Peyer's patch (tissue), 4 donors: ENCODE data around the gene FIGNL2.

Experiments
- POLR2A ChIP-seq, 2 donors: fragments of 450-650 bp; IDR thresholded peaks; one replicate each; pipeline ENCODE4 v1.5.1; 2017; ENCODE audit warnings: antibody characterized with exemption in 2 of 2, mild to moderate bottlenecking in 2 of 2, moderate library complexity in 2 of 2
- TF ChIP-seq, protein P1 (sequence below), 6 experiments: fragments of 450-650 bp in 4 of 6; fragments of 200-600 bp in 2 of 6; sonication (generic) in 1 of 6; IDR thresholded peaks; one replicate each; pipeline ENCODE4 v1.5.1; 2017 to 2019; ENCODE audit warnings: antibody characterized with exemption in 6 of 6, mild to moderate bottlenecking in 3 of 6, moderate library complexity in 1 of 6

DNA sequence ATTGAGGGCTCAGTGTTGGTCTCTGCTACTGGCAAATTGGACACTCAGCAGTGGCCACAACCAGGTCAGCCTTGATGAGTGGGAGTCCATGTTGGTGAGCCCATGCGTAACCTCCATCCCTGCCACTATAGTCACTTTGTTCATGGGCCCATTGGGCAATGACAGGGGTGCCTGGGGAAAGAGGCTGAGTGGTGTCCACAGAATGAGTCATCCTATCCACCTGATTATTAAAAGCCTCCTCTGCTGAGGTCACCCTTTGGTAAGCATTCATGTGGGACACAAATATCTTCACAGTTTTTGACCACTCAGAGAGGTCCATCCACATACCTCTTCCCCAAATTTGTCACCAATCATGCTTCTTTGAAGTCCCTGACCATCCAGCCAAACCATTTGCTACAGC lies 50.0 kb downstream of the FIGNL2 start:
- TF ChIP-seq POLR2A (IDR thresholded peaks at IDR 0.05): no peak
- TF ChIP-seq, protein P1, sequence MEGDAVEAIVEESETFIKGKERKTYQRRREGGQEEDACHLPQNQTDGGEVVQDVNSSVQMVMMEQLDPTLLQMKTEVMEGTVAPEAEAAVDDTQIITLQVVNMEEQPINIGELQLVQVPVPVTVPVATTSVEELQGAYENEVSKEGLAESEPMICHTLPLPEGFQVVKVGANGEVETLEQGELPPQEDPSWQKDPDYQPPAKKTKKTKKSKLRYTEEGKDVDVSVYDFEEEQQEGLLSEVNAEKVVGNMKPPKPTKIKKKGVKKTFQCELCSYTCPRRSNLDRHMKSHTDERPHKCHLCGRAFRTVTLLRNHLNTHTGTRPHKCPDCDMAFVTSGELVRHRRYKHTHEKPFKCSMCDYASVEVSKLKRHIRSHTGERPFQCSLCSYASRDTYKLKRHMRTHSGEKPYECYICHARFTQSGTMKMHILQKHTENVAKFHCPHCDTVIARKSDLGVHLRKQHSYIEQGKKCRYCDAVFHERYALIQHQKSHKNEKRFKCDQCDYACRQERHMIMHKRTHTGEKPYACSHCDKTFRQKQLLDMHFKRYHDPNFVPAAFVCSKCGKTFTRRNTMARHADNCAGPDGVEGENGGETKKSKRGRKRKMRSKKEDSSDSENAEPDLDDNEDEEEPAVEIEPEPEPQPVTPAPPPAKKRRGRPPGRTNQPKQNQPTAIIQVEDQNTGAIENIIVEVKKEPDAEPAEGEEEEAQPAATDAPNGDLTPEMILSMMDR (IDR thresholded peaks at IDR 0.05): no peak
